ENCODE measurements around the gene GALNT18.

The GALNT18 gene

GRCh38 chr11:11622772-11623171 lies 967 bp upstream of the GALNT18 start:
- DNase-seq, result no peak

- DNase-seq, result no peak
Observed at GRCh38 chr11:11622340-11622706, 518 bp upstream of the GALNT18 start.

GRCh38 chr11:11620921-11621572 lies 758 bp downstream of the GALNT18 start:
- no peak for DNase-seq

GRCh38 chr11:11620173-11620920 lies 1.5 kb downstream of the GALNT18 start:
- no peak for DNase-seq

- DNase-seq, result no peak
Observed at GRCh38 chr11:11618973-11619435, 2.8 kb downstream of the GALNT18 start.

DNA sequence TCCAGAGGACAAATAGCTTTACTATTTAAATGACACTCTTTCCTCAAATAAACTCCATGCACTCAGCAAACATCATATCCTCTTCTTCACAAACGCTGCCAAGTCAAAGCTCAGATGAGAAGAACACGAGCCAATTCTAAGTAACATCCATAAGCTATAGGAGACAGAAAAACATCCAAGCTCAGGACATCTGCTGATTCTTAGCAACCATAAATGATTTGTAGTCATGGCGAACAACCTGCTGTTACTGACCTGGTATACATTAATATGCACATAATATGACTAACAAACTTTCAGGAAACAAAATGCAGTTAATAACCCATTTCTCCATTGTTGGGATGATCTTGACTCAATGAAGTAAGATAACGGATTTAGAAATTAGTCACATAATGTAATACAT lies 6.7 kb downstream of the GALNT18 start:
- DNase-seq, result no peak

DNA sequence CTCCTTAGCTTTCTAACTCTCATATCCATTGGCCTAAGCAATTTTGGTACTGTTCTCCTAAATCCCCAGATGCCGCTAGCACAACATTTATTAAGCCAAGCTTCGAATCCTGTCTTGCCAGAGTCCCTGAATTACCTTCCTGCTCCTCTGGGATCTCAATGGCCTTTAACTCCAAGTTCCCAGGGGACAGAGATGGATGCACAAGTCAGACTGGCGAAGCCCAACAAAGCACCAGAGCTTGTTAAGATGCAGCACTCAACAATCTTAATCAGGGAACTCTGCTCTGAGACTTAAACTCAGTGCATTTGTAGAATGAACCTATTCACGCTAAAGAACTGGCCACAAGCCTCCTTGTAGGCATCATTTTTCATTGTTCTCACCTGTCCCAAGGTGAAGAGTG lies 9.4 kb downstream of the GALNT18 start:
- no peak for DNase-seq

DNA sequence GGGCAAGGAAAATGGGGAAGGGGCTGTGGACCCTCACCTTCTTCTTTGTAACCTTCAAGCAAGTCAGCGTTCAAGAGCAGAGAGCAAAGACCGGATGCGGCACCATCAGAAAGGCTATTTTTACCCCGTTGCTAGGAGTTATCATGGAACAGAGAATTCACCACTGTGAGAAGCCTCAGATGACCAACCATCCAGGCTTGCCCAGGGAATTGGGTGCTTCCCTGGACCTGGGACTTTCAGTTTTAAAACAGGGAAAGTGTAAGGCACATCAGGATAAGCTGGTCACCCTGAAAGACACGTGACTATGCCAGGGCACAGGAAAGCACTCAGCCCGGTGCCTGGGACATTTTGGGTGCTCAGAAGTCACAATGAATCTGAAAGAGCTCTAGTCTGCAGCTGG lies 10.4 kb downstream of the GALNT18 start:
- no peak for DNase-seq

DNA sequence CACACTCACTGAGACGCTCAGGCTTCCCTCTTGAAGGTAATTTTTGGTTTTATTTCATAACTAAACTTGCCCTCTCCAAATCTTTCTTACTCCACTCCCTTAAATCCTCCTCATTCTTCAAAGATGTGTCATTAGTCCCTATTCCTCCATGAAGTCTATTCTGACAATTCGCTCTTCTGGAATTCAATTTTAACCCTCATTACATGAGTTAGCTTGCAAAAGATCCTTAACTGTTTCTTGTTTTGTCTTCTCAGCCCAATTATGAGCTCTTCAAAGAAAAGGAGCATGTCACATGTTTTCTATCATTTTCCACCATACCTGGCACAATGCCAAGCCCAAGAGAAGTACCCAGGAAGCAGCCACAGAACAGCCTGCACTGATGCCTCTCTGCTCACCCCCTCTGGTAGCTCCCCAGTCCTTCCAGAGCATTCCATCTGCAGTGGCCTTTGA lies 13.0 kb downstream of the GALNT18 start:
- DNase-seq, result no peak

DNA sequence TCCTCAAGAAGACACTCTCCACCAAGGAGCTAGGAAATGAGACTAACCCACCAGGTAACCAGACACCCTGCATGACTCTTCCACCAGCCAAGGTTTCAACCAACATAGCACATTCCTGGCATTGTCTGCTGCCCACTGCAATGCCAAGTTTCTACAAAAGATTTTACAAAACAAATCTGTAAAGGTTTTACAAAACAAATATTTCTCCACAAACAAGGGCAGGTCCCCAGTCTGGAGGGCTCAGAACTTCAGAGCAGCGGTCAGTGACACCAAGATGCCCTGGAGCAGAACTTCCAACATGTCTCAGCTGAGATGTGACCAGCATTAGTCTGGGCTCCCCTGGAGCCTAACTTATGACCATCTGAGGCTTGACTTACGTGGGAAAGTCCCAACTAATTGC lies 14.0 kb downstream of the GALNT18 start:
- no peak for DNase-seq

GRCh38 chr11:11605821-11606450 lies 15.9 kb downstream of the GALNT18 start:
- DNase-seq, result no peak

DNA sequence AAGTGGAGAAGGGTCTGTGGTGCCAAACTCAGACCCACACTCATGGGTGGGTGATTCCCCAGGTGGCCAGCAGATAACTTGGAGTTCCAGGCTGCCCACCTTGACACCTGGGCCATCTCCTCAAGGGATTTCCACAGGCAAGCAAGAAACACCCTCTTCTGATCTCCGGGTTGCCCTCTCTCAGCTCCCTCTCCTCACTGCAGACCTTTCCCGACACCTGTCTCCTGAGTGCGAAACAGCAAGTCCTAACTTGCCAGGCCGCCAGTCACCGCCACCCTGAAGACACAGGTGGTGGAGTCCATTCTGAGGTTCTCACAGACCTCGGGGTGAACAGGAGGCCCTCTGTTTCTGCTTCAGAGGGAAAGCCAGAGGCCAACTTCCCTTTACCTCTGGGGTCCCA lies 16.6 kb downstream of the GALNT18 start:
- DNase-seq, result no peak

DNA sequence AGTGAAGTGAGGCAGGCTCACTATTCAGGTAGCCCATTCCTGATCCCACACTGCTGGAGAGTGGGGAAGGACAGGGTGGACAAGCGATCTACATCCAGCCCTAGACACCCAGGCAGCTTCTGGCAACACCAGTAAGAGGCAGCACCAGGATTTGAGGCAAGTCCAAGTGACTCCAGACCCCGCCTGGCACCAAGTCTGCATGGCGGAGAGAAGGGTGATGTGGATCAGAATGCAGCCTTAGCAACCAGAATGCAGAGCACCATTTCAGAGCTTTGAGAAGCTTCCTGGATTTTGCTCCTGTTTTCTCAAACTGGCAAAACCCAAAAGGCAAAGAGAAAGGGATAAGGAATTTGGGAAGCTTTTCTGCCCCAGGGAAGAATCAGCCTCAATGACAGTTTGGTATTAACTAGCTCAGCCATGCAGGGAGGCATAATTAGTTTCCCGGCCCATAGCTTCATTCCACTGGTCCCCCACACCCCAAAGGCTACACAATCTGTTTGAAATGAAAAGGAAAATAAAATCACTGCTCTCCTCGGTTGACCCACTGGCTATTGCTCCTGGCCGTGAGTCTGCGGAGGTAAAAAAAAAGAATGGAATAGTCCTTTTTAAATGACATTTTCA lies 17.3 kb downstream of the GALNT18 start:
- DNase-seq, result no peak

GRCh38 chr11:11602011-11602410 lies 19.8 kb downstream of the GALNT18 start:
- no peak for DNase-seq

DNA sequence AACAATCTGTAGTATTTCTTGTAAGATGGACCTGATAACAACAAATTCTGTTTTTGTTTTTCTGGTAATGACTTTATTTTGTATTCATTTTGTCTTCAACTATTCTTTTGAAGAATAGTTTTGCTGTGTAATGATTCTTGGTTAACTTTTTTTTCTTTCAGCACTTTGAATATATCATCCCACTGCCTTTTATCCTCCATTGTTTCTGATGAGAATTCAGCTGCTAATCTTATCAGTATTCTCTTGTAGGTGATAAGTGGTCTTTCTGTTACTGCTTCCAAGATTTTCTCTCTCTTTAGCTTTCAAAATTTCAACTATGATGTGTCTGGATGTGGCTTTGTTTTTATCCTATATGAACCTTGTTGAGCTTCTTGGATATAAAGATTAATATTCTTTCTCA lies 21.5 kb downstream of the GALNT18 start:
- no peak for DNase-seq

DNA sequence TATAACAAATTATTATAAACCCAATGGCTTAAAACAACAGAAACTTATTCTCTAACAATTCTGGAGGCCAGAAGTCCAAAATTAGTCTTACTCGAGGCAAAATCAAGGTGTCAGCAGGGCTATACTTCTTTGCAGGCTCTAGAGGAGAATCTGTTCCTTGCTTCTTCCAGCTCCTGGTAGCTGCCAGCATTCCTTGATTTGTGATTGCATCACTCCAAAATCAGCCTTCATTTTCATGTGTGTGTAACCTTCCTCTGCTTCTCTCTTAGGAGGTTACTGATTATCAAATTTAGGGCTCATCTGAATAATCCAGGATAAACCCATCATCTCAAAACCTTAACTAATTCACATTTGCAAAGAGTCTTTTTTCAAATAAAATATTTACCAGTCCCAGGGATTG lies 23.6 kb downstream of the GALNT18 start:
- DNase-seq, result no peak

DNA sequence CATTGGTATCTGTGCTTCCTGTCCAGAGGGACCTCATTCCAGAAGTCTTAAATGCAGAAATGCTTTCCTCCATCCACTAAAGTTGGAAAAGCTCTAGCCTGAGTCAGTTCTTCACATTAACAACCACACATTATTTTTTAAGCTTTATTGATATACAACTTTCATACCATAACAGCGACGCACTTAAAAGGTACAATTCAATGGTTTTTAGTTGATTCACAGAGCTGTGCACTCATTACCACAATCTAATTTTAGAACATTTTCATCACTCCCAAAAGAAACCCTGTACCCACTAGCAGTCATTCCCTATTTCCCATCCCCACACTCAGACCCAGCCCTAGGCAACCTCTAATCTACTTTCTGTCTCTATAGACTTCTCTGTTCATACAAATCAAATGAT lies 27.6 kb downstream of the GALNT18 start:
- no peak for DNase-seq

GRCh38 chr11:11592146-11592684 lies 29.6 kb downstream of the GALNT18 start:
- DNase-seq, result no peak

GRCh38 chr11:11589437-11589836 lies 32.4 kb downstream of the GALNT18 start:
- no peak for DNase-seq

GRCh38 chr11:11588891-11589290 lies 32.9 kb downstream of the GALNT18 start:
- DNase-seq, result no peak

GRCh38 chr11:11588243-11588642 lies 33.6 kb downstream of the GALNT18 start:
- DNase-seq, result no peak

GRCh38 chr11:11587122-11587521 lies 34.7 kb downstream of the GALNT18 start:
- DNase-seq, result no peak

DNA sequence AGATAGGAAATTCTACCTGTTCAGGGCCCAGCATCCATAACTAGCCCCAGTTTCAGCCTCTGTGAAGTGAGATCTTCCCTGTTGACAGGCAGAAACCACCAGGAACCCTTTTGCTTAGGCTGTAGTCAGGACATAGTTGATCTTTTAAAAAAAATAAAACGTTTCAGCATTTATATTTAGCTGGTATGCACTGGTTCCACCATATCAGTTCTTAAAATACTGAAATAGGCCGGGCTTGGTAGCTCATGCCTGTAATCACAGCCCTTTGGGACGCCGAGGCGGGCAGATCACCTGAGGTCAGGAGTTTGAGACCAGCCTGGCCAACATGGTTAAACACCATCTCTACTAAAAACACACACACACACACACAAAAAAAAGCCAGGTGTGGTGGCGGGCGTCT lies 35.3 kb downstream of the GALNT18 start:
- DNase-seq, result no peak
